ENCODE data around the gene PFKM.

GRCh38 chr12:48080285-48080684 lies 38.9 kb upstream of the PFKM start:
- TF ChIP-seq POLR2A (IDR thresholded peaks at IDR 0.05; ENCODE audit: low read length), result no peak
- TF ChIP-seq GATA1 (IDR thresholded peaks at IDR 0.05; ENCODE audit: low read depth, low read length), result no peak

Measured in erythroblast (primary cell).